ENCODE measurements around the gene FAM78B. TPM values are rescaled to one million over a fixed set of nuclear protein-coding genes. Genes with fewer than 3 reads are reported as not detected.

The FAM78B gene
- polyA plus RNA-seq, 3 donors, result 0.87 to 1.7 (median 1.2) TPM

GRCh38 chr1:166129006-166129405 lies 37.8 kb downstream of the FAM78B start:
- no peak overlapping the region for H3K27ac ChIP-seq (ENCODE audit: low read depth, low read length)
- 93 to 97% (median 95%) methylated on average over 3 of the region's 3 CpGs for whole genome bisulfite sequencing, 3 donors

DNA sequence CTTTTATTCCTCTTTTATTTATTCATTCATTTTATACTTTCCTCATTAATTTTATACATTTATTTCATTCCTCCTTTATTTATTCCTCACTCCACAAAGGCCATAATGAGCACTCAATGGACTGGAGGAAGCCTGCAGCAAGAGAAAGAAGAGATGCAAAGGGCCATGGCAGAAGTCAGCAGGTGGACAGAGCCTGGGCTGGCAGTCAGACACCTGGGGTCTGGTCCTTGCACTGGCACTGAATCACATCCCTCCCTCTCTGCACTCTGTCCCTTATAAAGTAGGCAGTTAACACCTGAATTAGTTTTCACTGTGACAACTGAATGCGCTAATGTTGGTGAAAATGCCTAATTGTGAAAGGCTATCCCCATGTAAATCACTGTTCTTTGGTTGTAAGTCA lies 38.6 kb downstream of the FAM78B start:
- WGBS, 3 donors, result 48 to 96% (median 95%) methylated on average over 1 of the region's 1 CpG

GRCh38 chr1:166127003-166127402 lies 39.8 kb downstream of the FAM78B start:
- H3K27ac ChIP-seq (ENCODE audit: low read depth, low read length), result no peak overlapping the region
- WGBS, 3 donors, result 54 to 89% (median 71%) methylated on average over 1 of the region's 1 CpG

More for the DNA sequence above, 38.6 kb downstream of the FAM78B start:
- no peak overlapping the region for H3K27ac ChIP-seq (ENCODE audit: low read depth, low read length)

GRCh38 chr1:166122873-166123466 lies 43.8 kb downstream of the FAM78B start:
- H3K27ac ChIP-seq (ENCODE audit: low read depth, low read length), result no peak overlapping the region
- 71 to 79% (median 77%) methylated on average over 8 of the region's 8 CpGs for WGBS, 3 donors

DNA sequence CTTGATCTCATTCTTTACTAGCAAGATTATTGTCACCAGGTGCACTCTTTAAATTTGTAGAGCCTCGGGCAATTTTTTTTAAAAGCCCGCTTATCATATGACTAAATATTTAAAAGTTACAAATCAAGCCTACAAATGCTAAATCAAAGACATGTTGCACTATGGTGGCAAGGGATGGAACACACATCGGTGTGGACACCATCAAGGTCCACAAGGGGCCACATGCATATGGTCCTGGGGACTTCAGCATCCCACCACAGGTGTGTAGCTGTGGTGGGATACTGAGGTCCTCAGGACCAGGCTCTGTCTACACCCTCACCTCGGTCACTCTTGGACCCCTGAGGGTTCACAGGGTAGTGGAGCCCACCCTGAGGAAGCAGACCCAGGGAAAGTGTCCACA lies 45.8 kb downstream of the FAM78B start:
- no peak overlapping the region for H3K27ac ChIP-seq (ENCODE audit: low read depth, low read length)
- WGBS, 3 donors, result 84 to 92% (median 91%) methylated on average over 4 of the region's 4 CpGs

GRCh38 chr1:166120281-166120680 lies 46.5 kb downstream of the FAM78B start:
- WGBS, 3 donors, result 83 to 91% (median 89%) methylated on average over 8 of the region's 8 CpGs

GRCh38 chr1:166119471-166119965 lies 47.3 kb downstream of the FAM78B start:
- 55 to 72% (median 56%) methylated on average over 11 of the region's 11 CpGs for WGBS, 3 donors

More at GRCh38 chr1:166120281-166120680, 46.5 kb downstream of the FAM78B start:
- no peak overlapping the region for H3K27ac ChIP-seq (ENCODE audit: low read depth, low read length)

DNA sequence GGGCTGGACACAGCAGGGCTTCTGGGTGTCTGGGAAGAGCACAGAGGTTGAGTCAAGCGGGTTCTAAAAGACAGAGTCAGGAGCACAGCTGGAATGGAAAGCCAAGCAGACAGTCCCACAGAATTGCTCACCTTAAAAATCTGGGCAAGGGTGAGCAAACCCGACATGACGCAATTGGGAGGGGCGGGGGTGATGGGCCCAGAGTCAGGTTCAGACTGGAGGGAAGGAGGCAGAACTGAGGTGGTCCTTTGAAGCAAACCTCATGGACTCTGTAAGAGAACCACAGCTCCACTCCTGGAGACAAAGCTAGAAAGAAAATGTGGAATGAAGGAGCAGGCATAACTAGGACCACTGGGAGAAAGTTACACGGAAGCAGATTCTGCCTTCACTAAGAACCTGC lies 49.0 kb downstream of the FAM78B start:
- WGBS, 3 donors, result 84 to 93% (median 85%) methylated on average over 5 of the region's 5 CpGs

More at GRCh38 chr1:166119471-166119965, 47.3 kb downstream of the FAM78B start:
- H3K27ac ChIP-seq (ENCODE audit: low read depth, low read length), result no peak overlapping the region

DNA sequence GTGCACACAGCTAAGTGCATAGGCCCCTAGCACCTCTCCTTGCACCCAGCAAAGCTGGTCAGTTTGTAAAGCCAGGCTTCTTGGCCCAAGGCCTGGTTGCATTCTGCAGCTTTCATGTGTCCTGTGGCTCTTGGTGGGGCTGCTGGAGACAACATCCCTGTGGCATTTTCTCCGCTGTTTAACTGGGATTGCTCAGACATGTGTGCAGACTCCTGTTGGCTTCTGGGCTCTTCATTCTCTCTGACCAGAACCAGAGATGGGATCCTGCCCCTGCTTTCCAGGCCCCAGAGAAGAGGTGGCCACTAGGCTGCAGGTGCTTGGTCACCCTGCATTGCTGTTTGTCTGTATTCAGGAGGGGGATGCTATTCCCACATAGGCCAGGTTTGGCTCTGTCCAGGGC lies 50.8 kb downstream of the FAM78B start:
- WGBS, 3 donors, result 95 to 100% (median 100%) methylated on average over 1 of the region's 1 CpG
- H3K27ac ChIP-seq (ENCODE audit: low read depth, low read length), result no peak overlapping the region

More for the DNA sequence above, 49.0 kb downstream of the FAM78B start:
- no peak overlapping the region for H3K27ac ChIP-seq (ENCODE audit: low read depth, low read length)

DNA sequence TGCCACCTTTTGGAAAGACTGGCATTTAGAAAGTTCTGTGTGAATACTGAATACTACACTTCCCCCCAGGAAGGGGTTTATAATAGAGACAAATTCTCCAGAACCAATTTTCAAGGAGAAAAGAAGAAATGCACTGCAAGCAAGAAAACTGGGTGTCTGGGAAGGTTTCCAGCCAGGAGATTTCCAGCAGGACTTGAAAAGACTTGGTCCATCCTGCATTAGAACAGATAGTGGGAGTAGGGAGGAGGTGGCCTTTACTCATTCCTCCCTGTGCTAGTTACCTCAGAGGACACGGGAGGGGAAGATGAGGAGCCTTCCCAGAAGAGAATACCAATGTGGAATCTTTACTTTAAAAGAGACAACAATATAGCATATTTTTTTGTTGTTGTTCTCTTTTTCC lies 52.4 kb downstream of the FAM78B start:
- H3K27ac ChIP-seq (ENCODE audit: low read depth, low read length), result no peak overlapping the region
- 78 to 83% (median 81%) methylated on average over 1 of the region's 1 CpG for WGBS, 3 donors

DNA sequence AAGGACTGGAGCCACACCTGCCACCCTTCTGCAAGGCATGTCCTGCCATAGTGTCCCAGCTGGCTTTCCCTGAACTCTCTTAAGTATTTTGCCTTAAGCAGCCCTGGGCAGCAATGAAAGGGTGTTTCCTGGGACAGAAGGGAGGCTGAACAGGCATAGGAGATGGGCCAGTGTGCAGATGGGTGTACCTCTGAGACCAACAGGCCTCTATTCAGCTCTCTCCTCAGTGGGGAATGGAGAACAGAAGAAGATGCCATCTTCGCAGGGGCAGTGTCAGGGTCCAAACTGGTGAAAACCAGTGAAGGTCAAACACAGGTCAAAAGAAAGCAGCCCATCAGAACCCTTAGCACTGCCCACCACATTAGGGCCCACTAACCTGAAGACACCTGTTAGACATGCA lies 53.2 kb downstream of the FAM78B start:
- 90 to 92% (median 92%) methylated on average over 1 of the region's 1 CpG for WGBS, 3 donors
- H3K27ac ChIP-seq (ENCODE audit: low read depth, low read length), result no peak overlapping the region

GRCh38 chr1:166113031-166113430 lies 53.8 kb downstream of the FAM78B start:
- WGBS, 3 donors, result 80 to 91% (median 82%) methylated on average over 3 of the region's 3 CpGs
- H3K27ac ChIP-seq (ENCODE audit: low read depth, low read length), result no peak overlapping the region

DNA sequence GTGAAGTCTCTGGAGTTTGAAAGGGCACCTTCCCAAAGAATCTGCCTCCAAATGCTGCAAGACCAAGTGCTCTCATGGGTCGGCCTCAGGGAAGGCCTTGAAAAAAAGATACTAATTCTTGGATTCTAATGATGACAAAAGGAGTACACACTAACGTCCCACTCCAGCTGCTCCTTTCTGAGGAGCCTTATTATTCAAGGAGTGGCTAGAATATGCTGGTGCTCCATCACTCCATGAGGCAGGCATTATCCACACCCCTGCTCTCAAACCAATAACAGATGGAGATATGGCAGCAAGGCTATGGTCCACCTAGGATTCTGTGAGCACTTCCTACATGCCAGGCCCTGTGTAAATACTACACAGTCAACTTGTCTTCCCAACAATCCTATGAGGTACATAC lies 54.4 kb downstream of the FAM78B start:
- H3K27ac ChIP-seq (ENCODE audit: low read depth, low read length), result no peak overlapping the region
- WGBS, 3 donors, result 71 to 78% (median 74%) methylated on average over 2 of the region's 2 CpGs

GRCh38 chr1:166111430-166111829 lies 55.4 kb downstream of the FAM78B start:
- H3K27ac ChIP-seq (ENCODE audit: low read depth, low read length), result no peak overlapping the region
- 47 to 75% (median 53%) methylated on average over 3 of the region's 3 CpGs for WGBS, 3 donors

DNA sequence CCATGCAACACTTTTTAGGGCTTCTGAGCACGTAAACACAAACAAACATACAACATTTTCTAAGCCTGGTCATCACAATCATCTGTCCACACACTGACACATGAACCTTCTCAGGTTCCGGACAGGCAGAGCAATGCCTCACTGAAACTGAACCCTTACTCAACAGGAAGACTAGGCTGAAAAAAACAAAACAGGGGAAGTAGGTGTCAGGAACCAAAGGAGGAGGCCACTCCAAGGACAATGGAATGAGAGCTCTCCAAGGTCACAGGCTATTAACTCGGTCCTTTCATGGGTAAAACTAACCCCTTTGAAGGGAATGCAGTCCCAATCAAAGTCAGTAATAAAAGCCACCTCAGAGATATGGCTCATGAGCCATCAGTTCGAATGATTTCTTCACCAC lies 76.6 kb downstream of the FAM78B start:
- H3K27ac ChIP-seq (ENCODE audit: low read depth, low read length), result no peak overlapping the region
- WGBS, 3 donors, result 56 to 70% (median 63%) methylated on average over 4 of the region's 4 CpGs

- WGBS, 3 donors, result 11 to 42% (median 18%) methylated on average over 6 of the region's 6 CpGs
- no peak overlapping the region for H3K27ac ChIP-seq (ENCODE audit: low read depth, low read length)
Observed at GRCh38 chr1:166089804-166090203, 77.0 kb downstream of the FAM78B start.

DNA sequence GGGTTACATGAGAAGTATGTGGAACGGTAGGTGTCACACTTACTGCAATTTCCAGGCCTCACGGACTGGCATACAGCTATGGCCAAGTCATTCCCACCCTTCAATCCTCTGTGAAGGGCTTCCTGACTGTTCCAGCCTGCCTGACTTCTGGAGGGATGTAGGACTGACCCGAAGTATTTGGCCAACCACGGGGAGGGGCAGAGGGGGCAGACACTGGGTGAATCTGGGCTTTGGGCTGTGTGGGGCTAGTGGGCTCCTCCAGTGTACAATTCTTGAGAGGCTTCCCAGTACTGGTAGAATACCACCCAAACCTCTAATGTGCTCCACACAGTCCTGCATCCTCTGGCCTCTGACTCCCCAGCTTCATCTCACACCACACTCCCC lies 78.2 kb downstream of the FAM78B start:
- 76 to 90% (median 76%) methylated on average over 4 of the region's 4 CpGs for WGBS, 3 donors

DNA sequence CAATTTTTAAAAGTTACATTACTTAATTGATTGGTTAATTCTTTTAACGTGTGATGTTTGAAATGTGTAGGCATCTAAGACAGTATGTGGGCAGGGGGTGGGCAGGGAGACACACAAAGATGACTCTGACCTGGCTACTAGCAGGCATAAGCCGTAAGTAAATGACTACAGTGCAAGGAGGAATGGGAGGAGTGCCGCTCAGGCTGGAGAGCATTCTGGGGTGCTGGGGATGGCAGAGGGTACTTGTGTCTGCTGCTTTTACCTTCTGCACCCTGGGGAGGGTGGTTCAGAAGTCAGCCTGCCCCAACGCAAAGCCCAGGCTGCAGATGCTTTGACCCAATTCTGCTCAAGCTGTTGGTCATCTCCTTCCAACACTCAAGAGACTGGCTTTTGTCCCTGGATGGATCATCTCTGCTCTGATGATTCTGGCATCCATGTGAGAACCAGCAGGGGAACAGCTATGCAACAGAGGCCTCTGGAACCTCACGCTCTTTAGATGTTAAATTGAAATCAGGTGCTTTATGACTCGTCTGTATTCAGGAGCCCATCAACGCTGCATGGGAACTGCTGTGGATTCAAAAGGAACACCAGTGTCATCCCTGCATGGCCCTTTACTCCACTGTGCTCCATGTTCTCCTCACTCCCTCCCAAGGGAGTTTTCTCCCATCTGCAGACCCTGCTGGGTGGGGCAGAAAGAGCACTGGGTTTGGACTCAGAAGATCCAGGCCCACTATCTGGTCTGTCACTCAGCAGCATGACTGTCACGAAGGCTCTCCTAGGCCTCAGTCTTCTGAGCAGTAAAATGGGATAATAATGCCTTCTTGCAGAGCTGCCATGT lies 78.8 kb downstream of the FAM78B start:
- WGBS, 3 donors, result 84 to 88% (median 87%) methylated on average over 8 of the region's 8 CpGs
- H3K27ac ChIP-seq (ENCODE audit: low read depth, low read length), result no peak overlapping the region

More for the DNA sequence above, 78.2 kb downstream of the FAM78B start:
- H3K27ac ChIP-seq (ENCODE audit: low read depth, low read length), result no peak overlapping the region

GRCh38 chr1:166086113-166086883 lies 80.5 kb downstream of the FAM78B start:
- H3K27ac ChIP-seq (ENCODE audit: low read depth, low read length), result no peak overlapping the region
- 75 to 80% (median 80%) methylated on average over 6 of the region's 6 CpGs for WGBS, 3 donors
